Prostate gland (tissue), 2 donors: ENCODE measurements around the gene RNF213.

Source experiments
- POLR2A ChIP-seq: fragments of 450-650 bp; IDR thresholded peaks from one replicate; pipeline ENCODE4 v1.6.1; 2016; ENCODE audit warnings: antibody characterized with exemption, mild to moderate bottlenecking
- POLR2AphosphoS5 ChIP-seq: sonication (generic); formaldehyde crosslinking; IDR thresholded peaks from one replicate; pipeline ENCODE4 v1.6.1; 2017; ENCODE audit warnings: antibody characterized with exemption
- TF ChIP-seq, protein P1 (sequence below), 4 experiments: fragments of 200-600 bp in 2 of 4; fragments of 450-650 bp in 2 of 4; sonication (generic) in 2 of 4; IDR thresholded peaks; 1 replicate in 3 of 4; 2 replicates in 1 of 4; pipeline ENCODE4 v1.5.1; 2016 to 2019; ENCODE audit warnings: antibody characterized with exemption in 4 of 4, mild to moderate bottlenecking in 2 of 4, moderate library complexity in 2 of 4

- TF ChIP-seq, protein P1, sequence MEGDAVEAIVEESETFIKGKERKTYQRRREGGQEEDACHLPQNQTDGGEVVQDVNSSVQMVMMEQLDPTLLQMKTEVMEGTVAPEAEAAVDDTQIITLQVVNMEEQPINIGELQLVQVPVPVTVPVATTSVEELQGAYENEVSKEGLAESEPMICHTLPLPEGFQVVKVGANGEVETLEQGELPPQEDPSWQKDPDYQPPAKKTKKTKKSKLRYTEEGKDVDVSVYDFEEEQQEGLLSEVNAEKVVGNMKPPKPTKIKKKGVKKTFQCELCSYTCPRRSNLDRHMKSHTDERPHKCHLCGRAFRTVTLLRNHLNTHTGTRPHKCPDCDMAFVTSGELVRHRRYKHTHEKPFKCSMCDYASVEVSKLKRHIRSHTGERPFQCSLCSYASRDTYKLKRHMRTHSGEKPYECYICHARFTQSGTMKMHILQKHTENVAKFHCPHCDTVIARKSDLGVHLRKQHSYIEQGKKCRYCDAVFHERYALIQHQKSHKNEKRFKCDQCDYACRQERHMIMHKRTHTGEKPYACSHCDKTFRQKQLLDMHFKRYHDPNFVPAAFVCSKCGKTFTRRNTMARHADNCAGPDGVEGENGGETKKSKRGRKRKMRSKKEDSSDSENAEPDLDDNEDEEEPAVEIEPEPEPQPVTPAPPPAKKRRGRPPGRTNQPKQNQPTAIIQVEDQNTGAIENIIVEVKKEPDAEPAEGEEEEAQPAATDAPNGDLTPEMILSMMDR (IDR thresholded peaks at IDR 0.05): no peak
- TF ChIP-seq POLR2A: no peak
- no peak for TF ChIP-seq POLR2AphosphoS5
Measured at GRCh38 chr17:80214878-80215210, 45.8 kb upstream of the RNF213 start.
